Activated naive CD4-positive, alpha-beta T cell treated with anti-CD3 and anti-CD28 coated beads for 36 hours (primary cell): ENCODE results near the gene CMTR1. TPM values are rescaled to one million over a fixed set of nuclear protein-coding genes. Genes with fewer than 3 reads are reported as not detected.
"Not testable (repeated sequence)": the region's sequence is repeated elsewhere in the genome, so short reads cannot be mapped to it uniquely, and the experiment has no call there.

Source experiments
- CTCF ChIA-PET: fragments of 350-600 bp; sonication (Branson Sonifier 250); formaldehyde crosslinking; loops from one replicate; lab custom pipeline; 2021; ENCODE audit warnings: antibody characterized with exemption; lab: Charles Lee
- DNase-seq: peaks from one replicate; pipeline ENCODE4 v3.0.0-alpha.2; 2020
- H3K27ac Mint-ChIP-seq: one replicate; pipeline ENCODE4 v1.8.0; 2021; ENCODE audit warnings: mild to moderate bottlenecking, mixed read lengths
- H3K27me3 Mint-ChIP-seq: one replicate; pipeline ENCODE4 v1.8.0; 2021; ENCODE audit warnings: low read depth, mixed read lengths
- H3K36me3 Mint-ChIP-seq: one replicate; pipeline ENCODE4 v1.8.0; 2021; ENCODE audit warnings: low read depth, mixed read lengths
- H3K4me1 Mint-ChIP-seq: one replicate; pipeline ENCODE4 v1.8.0; 2021; ENCODE audit warnings: low read depth, mixed read lengths
- H3K4me3 Mint-ChIP-seq: one replicate; pipeline ENCODE4 v1.8.0; 2021; ENCODE audit warnings: mild to moderate bottlenecking, moderate library complexity, mixed read lengths
- H3K9me3 Mint-ChIP-seq: one replicate; pipeline ENCODE4 v1.8.0; 2021; ENCODE audit warnings: mixed read lengths
- intact Hi-C: fragments of 100-400 bp; cut with micrococcal nuclease; formaldehyde crosslinking; loops from one replicate; pipeline ENCODE4 v1.15.1; 2023
- total RNA-seq, 2 experiments: library from RNA; stranded (reverse); gene quantifications; one replicate each; pipeline ENCODE4 v1.2.3, GENCODE V29; 2021

The CMTR1 gene
- total RNA-seq, 2 experiments from 2014 or later: 70.9 to 71.3 TPM

DNA sequence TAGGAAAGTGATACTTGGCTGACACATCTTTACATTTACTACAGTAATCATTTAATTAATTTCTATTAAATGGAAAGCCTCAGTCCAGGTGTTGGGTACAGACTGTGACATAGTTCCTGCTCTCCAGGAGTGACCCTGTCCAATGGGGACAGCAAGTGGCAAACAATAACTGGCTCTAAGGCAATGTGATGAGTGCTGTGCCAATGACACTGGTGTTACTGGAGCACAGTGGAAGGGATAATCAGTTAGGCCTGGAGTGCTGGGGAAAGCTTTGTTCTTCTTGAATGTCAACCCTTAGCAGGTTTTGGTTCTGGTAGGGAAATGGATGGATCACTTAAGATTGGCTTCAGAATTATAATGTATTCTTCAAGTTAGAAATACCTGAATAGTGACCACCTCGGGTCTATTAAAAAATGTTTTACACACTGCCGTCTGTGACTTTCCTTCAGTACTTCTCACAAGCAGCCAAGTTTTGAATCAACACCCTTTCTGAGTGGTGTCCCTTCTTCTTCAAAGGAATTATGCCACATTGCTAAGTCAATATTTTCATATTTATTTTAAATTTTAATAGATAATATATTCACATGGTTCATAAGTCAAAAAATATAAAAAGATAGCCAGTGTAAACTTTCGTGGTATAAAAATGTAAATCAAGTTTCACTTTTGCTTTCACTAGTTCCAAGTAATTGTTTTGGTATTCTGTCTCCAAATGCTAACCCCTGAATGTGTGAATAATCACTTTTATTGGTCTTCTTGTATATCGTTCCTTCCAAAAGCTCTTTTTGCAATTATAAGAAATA is 9.6 kb downstream of the CMTR1 start:
- Mint-ChIP-seq H3K4me1 (peaks cover 25% of the 10 kb centered on the region), H3K27me3 (no peaks in the 10 kb centered on the region), H3K9me3 (no peaks in the 10 kb centered on the region), H3K27ac (peak overlapping the region; percentile 74), H3K4me3 (peak overlapping the region; percentile 50), H3K36me3 (peaks cover 36% of the 10 kb centered on the region)
- DNase-seq: no peak
- intact Hi-C loops: no loop called here
- CTCF ChIA-PET: no interaction called here

DNA sequence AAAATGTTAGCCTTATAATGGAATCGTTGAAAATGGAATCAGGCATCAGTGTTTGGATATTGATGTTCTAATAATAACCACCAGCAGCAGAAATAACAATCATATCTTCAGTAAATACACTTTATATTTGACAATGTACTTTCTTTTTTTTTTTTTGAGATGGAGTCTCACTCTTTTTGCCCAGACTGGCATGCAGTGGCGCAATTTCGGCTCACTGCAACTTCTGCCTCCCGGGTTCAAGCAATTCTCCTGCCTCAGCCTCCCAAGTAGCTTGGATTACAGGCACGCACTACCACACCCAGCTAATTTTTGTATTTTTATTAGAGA is 10.2 kb downstream of the CMTR1 start:
- peaks cover 33% of the 10 kb centered on the region for H3K36me3 Mint-ChIP-seq
- H3K27ac Mint-ChIP-seq: peak overlapping the region; percentile 59
- H3K4me1 Mint-ChIP-seq: peaks cover 22% of the 10 kb centered on the region
- H3K9me3 Mint-ChIP-seq, DNase-seq, intact Hi-C loops, H3K27me3 Mint-ChIP-seq, H3K4me3 Mint-ChIP-seq: not testable (repeated sequence)
- CTCF ChIA-PET: interaction anchor here (0.7 kb wide), 1 partner anchor 118 kb away, joined by 4 read pairs; no protein-coding TSS in a partner anchor

DNA sequence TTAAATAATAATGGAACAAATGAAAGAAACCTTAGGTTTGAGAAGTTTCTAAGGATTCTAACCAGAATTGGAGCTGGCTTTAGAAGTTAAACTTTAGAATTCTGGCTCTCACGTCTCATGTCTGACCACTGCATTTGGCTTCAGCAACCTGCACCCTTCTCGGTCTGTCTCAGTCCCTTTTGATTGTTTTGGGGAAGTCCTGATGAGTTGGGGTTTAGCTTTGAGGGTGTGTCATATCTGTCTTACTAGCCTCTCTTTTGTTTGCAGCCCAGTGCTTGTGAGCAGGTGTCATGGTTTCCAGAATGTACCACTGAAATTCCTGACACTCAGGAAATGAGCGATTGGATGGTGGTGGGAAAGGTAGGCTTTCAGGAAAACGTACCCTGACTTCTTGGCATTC is 17.0 kb downstream of the CMTR1 start:
- no peak overlapping the region for H3K27ac Mint-ChIP-seq

DNA sequence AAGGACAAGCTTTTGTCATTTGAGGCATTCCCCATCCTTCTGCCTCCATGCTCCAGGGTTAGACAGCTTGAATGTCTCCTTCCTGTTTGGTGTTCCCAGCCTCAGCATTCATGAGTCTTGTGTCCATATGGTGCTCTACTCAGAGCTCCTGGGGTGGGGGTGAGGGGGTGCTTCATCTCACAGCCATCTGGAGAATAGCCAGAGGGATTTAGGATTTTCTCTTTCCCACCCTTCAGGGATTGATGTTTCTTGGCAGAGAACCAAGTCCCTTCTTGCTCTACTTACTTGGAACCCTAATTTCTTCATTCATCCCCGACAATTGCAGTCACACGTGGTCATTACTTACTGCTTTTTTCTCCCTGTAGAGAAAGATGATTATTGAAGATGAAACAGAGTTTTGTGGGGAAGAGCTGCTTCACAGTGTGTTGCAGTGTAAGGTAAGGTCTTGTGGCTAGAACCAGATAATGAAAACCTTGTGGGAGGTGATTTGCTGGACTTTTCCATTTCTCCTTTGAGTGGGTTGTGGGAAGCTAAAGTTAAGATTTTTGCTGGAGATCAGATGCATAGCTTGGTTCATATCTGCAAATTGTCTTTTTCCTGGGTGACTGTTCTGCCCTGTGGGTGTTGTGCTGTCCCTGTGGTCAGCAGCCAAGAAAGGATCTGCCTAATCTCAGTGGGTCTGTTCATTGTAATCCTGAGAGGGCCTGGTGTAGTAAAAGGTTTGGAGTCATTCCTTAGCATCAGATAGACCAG is 18.6 kb downstream of the CMTR1 start:
- H3K27ac Mint-ChIP-seq: no peak overlapping the region
- CTCF ChIA-PET: interaction anchor here (1.1 kb wide), 1 partner anchor 114 kb away, joined by 3 read pairs; no protein-coding TSS in a partner anchor
- H3K4me1 Mint-ChIP-seq: peaks cover 6% of the 10 kb centered on the region
- no peak for DNase-seq
- intact Hi-C loops: no loop called here
- no peaks in the 10 kb centered on the region for H3K27me3 Mint-ChIP-seq
- H3K36me3 Mint-ChIP-seq: peaks cover 43% of the 10 kb centered on the region
- H3K4me3 Mint-ChIP-seq: no peak overlapping the region
- no peaks in the 10 kb centered on the region for H3K9me3 Mint-ChIP-seq

More for the DNA sequence above, 17.0 kb downstream of the CMTR1 start:
- CTCF ChIA-PET: no interaction called here
- H3K4me3 Mint-ChIP-seq: no peak overlapping the region
- intact Hi-C loops: no loop called here
- H3K4me1 Mint-ChIP-seq: peaks cover 6% of the 10 kb centered on the region
- DNase-seq: no peak
- no peaks in the 10 kb centered on the region for H3K9me3 Mint-ChIP-seq
- no peaks in the 10 kb centered on the region for H3K27me3 Mint-ChIP-seq
- peaks cover 47% of the 10 kb centered on the region for H3K36me3 Mint-ChIP-seq

DNA sequence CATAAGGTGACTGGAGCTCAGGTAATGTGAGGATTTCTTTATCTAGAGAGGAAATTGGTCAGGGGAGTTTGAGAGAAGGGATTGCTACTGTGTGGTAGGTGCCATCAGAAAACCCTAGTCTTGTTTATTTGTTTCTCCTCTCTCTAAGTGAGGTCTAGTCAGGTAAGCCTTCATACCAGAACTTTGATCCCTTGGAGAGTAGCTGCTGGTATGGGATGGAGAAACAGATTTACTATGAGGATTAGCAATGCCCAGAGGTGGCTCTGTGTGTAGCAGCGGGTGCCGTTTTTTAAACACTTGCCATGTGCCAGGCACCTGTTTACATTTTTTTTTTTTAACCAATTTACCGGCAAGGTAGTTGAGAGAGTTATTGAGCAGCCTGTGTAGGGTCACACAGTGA is 19.5 kb downstream of the CMTR1 start:
- Mint-ChIP-seq H3K4me3 (no peak overlapping the region), H3K4me1 (peaks cover 6% of the 10 kb centered on the region), H3K27me3 (no peaks in the 10 kb centered on the region), H3K9me3 (no peaks in the 10 kb centered on the region), H3K27ac (no peak overlapping the region), H3K36me3 (peaks cover 40% of the 10 kb centered on the region)
- intact Hi-C loops: no loop called here
- no peak for DNase-seq
- CTCF ChIA-PET: no interaction called here

DNA sequence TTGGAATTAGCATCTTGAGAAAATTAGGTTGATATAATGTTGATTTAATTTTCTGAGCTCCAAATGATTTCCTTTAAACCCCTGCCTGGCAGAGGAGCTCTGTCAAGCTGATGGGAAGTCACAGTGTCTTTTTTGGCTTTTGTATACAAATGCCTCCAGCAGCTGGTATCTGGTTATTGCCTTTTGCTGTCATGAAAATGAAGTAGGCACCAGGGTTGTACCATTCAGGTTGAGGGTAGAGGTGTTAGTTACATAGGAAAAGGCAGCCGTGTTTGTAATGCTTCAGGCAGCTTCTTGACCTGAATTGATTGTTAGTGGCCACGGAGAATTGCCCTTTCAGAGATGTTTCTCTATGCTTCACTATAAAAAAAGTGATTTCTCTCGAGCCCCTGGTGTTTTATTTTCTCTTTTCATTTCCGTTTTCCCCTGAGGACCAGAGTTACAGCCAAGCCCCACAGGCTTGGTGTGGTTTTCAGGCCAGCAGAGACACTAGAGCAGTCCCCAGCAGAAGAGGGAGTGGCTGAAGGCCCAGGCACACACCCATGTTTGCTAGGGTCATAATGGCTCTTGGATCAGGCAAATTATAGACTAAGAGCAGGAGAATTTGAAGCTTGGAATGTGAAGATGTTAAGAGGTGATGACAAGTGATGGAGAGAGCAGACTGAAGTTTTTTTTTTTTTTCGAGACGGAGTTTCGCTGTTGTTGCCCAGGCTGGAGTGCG is 21.6 kb downstream of the CMTR1 start:
- intact Hi-C loops: no loop called here
- CTCF ChIA-PET: interaction anchor here (1.1 kb wide), 1 partner anchor 73 kb away, joined by 3 read pairs; no protein-coding TSS in a partner anchor
- Mint-ChIP-seq H3K4me3 (no peak overlapping the region), H3K4me1 (peaks cover 6% of the 10 kb centered on the region), H3K27ac (peak overlapping the region; percentile 1), H3K36me3 (peaks cover 46% of the 10 kb centered on the region), H3K27me3 (no peaks in the 10 kb centered on the region), H3K9me3 (no peaks in the 10 kb centered on the region)
- DNase-seq: no peak

DNA sequence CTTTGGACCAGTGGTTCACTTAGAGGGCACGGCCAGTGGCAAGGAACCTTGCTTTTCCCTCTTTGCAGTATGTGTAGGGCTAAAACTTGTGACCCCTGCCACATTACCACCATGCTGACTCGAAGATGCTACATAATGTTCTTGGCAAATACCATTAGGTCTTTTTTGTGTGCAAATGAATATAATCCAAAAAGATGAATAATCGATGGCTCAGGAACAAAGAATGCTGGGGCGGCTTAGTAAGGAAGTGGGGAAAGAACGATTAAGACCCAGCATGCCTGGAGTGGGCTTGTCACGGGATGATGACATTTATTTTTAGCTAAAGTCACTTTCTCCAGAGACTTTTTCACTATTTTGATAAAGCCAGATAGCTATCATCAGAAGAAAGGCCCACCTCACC is 23.1 kb downstream of the CMTR1 start:
- no peak for DNase-seq
- Mint-ChIP-seq H3K27me3 (no peaks in the 10 kb centered on the region), H3K4me1 (peaks cover 6% of the 10 kb centered on the region), H3K9me3 (no peaks in the 10 kb centered on the region), H3K27ac (no peak overlapping the region), H3K36me3 (peaks cover 51% of the 10 kb centered on the region), H3K4me3 (no peak overlapping the region)
- CTCF ChIA-PET: interaction anchor here (0.9 to 1.1 kb wide), 2 partner anchors 75 to 130 kb away, joined by 3 read pairs; no protein-coding TSS in a partner anchor
- intact Hi-C loops: no loop called here

DNA sequence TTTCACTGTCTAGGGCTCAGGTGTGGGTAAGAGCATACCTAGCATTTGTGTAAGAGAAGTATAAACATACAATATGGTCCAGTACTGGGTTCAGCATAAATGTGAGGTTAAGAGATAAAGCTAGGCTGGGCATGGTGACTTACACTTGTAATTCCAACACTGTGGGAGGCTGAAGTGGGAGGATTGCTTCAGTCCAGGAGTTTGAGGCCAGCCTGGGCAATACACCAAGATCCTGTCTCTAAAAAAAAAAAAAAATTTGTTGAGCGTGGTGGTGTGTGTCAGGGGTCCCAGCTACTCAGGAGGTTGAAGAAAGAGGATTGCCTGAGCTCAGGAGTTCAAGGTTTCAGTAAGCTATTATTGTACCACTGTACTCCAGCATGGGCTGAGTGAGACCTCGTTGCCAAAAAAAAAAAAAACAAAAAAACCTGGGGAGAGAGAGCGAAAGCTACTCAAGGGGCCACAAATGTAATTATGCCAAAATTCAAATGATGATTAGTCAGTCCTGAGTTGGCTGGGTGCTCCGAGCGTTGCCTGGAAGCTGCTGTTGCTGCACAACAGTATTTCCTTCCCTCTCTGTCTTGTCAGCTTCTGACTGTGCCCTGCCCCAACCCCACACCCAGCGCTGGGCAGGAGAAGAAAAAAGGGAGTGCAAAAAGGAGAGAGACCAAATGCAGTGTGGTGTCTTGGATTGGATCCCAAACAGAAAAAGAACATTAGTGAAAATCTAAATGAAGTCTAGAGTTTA is 24.0 kb downstream of the CMTR1 start:
- no peaks in the 10 kb centered on the region for H3K27me3 Mint-ChIP-seq
- no peak for DNase-seq
- peaks cover 6% of the 10 kb centered on the region for H3K4me1 Mint-ChIP-seq
- CTCF ChIA-PET: interaction anchor here (0.9 kb wide), 1 partner anchor 131 kb away, joined by 3 read pairs; no protein-coding TSS in a partner anchor
- peaks cover 44% of the 10 kb centered on the region for H3K36me3 Mint-ChIP-seq
- H3K9me3 Mint-ChIP-seq: no peaks in the 10 kb centered on the region
- no peak overlapping the region for H3K4me3 Mint-ChIP-seq
- intact Hi-C loops: no loop called here
- no peak overlapping the region for H3K27ac Mint-ChIP-seq

DNA sequence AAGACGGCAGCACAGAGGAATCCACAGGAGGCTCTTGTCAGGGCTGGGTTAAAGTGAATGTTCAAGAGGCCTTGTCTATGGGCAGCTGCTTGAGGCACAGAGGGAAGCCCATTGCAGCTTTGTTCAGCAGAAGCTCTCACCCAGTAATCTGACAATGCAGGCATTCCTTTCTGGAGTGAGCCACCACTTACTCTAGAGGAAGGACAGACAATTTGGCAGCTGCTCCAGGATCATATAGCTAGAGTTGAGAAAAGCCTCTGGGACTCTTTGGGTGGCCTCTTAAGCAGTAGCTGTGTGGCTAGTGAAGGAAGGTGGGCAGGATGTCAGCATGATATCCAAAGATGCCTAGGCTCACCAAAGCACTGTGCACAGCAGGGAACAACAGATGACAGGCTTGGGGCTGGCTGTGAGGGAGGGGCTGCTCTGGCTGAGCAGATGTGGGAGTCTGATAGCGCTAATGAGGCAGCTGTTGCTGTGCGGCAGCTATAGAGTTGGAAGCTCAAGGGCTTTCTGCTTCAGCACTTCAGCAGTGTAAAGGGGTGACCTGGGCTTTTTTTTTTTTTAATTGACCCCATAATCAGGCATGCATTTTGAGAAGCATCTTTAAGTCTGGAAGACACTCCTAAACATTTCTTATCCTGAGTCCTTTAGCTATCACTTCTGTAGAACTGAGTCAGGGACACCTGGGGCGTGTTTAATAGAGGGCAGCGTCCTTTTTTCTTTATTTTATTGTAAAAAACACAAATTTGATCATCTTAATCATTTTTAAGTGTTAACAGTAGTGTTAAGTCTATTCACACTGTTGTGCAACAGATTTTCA is 27.2 kb downstream of the CMTR1 start:
- Mint-ChIP-seq H3K4me3 (no peak overlapping the region), H3K36me3 (peaks cover 38% of the 10 kb centered on the region), H3K9me3 (no peaks in the 10 kb centered on the region), H3K27ac (no peak overlapping the region), H3K4me1 (peaks cover 1% of the 10 kb centered on the region), H3K27me3 (no peaks in the 10 kb centered on the region)
- intact Hi-C loops: no loop called here
- CTCF ChIA-PET: no interaction called here
- DNase-seq: no peak

DNA sequence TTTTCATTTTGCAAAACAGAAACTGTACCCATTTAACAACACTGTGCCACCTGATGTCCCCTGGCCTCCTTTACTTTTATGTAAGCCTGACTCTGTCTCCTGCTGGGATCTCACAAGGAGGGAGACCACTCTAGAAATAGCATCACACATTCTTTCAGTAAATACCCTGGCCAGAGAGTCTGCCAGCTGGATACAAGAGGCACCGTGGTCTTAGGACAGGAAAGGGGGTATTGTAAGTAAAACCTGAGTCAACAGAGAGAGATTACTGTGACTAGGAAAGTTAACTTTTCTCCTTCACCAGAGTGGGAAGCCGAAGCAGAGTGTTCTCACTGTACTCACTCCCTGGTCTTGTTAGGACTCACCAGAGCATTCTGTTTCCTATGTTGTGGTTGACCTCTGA is 27.8 kb downstream of the CMTR1 start:
- CTCF ChIA-PET: interaction anchor here (0.5 kb wide), 1 partner anchor 206 kb away, joined by 4 read pairs; no protein-coding TSS in a partner anchor
- H3K4me3 Mint-ChIP-seq: no peak overlapping the region
- H3K27ac Mint-ChIP-seq: no peak overlapping the region

DNA sequence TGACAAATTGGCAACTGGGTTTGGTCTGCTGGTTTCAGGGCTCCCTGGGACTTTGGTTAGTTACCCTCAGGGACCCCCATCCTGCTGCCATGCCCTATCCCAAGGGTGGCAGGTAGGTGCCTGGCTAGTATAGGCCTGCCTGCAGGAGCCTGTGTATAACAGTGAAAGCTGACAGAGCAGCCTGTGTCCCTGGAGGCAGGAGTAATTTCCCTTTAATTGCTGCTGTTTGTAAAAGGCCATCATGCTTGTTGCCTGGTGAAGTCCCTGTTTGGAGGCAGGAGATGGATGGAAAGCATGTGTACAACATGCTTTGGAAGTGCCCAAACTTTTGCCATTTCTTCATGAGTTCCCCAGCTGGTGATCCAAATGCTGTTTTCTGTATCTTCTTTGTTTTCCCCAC is 30.1 kb downstream of the CMTR1 start:
- H3K27me3 Mint-ChIP-seq: no peaks in the 10 kb centered on the region
- peaks cover 1% of the 10 kb centered on the region for H3K4me1 Mint-ChIP-seq
- CTCF ChIA-PET: no interaction called here
- no peak for DNase-seq
- peaks cover 46% of the 10 kb centered on the region for H3K36me3 Mint-ChIP-seq
- intact Hi-C loops: no loop called here
- H3K9me3 Mint-ChIP-seq: peaks cover 6% of the 10 kb centered on the region
- no peak overlapping the region for H3K4me3 Mint-ChIP-seq
- no peak overlapping the region for H3K27ac Mint-ChIP-seq

More for the DNA sequence above, 27.8 kb downstream of the CMTR1 start:
- no peak for DNase-seq
- no peaks in the 10 kb centered on the region for H3K27me3 Mint-ChIP-seq
- H3K36me3 Mint-ChIP-seq: peaks cover 37% of the 10 kb centered on the region
- no peaks in the 10 kb centered on the region for H3K9me3 Mint-ChIP-seq
- peaks cover 1% of the 10 kb centered on the region for H3K4me1 Mint-ChIP-seq
- intact Hi-C loops: no loop called here
